GM12878 (cell line): ENCODE results near the gene ABHD14A. TPM values are rescaled to one million over a fixed set of nuclear protein-coding genes. Genes with fewer than 3 reads are reported as not detected.

Experiments used
- ATAC-seq: fragments of 200-7000 bp; cut with Tn5 transposase; 3 replicates; pipeline ENCODE4 v1.9.1; 2020; ENCODE audit warnings: mild to moderate bottlenecking, moderate library complexity
- BruUV-seq: library from RNA; stranded (reverse); fragments of 400-500 nt; replicated peaks from 2 replicates; lab custom pipeline; 2021; lab: Mats Ljungman, UMichigan
- CTCF ChIA-PET: fragments of 300-600 bp; sonication (Branson Sonifier 250); formaldehyde crosslinking; extraction: SDS; loops from one replicate; lab custom pipeline; 2021; ENCODE audit warnings: inconsistent platforms; lab: Yijun Ruan, JAX
- POLR2A ChIA-PET: fragments of 350-600 bp; formaldehyde crosslinking; extraction: SDS; loops from one replicate; lab custom pipeline; 2021; ENCODE audit warnings: inconsistent platforms; lab: Charles Lee
- RAD21 ChIA-PET: fragments of 300-600 bp; sonication (Branson Sonifier 250); formaldehyde crosslinking; loops from one replicate; lab custom pipeline; 2023; ENCODE audit warnings: antibody characterized with exemption; ENCODE audit not compliant: unreplicated experiment; lab: Charles Lee
- SMC1A ChIA-PET: fragments of 300-600 bp; sonication (Branson Sonifier 250); formaldehyde crosslinking; loops from one replicate; lab custom pipeline; 2023; ENCODE audit not compliant: unreplicated experiment, uncharacterized antibody; lab: Charles Lee
- DNase-seq: peaks from one replicate; pipeline ENCODE4 v3.0.0-alpha.2; 2011; ENCODE audit warnings: low read depth, low spot score
- FAIRE-seq: peaks from 3 replicates; lab custom pipeline; 2011; peaks lifted over from hg19 to GRCh38; lab: Jason Lieb, UNC
- H2AFZ ChIP-seq: 2 replicates; pipeline ENCODE4 v1.6.0; 2011; ENCODE audit warnings: low read depth, low read length, control low read depth; ENCODE audit not compliant: control insufficient read depth
- H3K27ac ChIP-seq: 2 replicates; pipeline ENCODE4 v1.5.1; 2011; ENCODE audit warnings: control low read depth; ENCODE audit not compliant: control insufficient read depth, insufficient read depth
- H3K27me3 ChIP-seq, 2 experiments: replicated peaks in 1 of 2; 2 replicates each; pipeline versions ENCODE4 v1.6.0 to v1.6.1; 2011; ENCODE audit warnings: low read length in 1 of 2; ENCODE audit not compliant: control insufficient read depth in 2 of 2, insufficient read depth in 2 of 2
- H3K36me3 ChIP-seq, 2 experiments: 2 replicates each; pipeline ENCODE4 v1.5.1; 2011; ENCODE audit warnings: low read length in 1 of 2; ENCODE audit not compliant: control insufficient read depth in 2 of 2, insufficient read depth in 2 of 2
- H3K4me1 ChIP-seq: 2 replicates; pipeline ENCODE4 v1.6.1; 2011; ENCODE audit warnings: mild to moderate bottlenecking, low read length, moderate library complexity, mixed read lengths; ENCODE audit not compliant: control insufficient read depth, insufficient read depth
- H3K4me2 ChIP-seq: 2 replicates; pipeline ENCODE4 v1.6.0; 2011; ENCODE audit warnings: control low read depth; ENCODE audit not compliant: control insufficient read depth, insufficient read depth
- H3K4me3 ChIP-seq: fragments of 200-600 bp; sonication (generic); 2 replicates; pipeline ENCODE4 v1.5.1; 2016
- H3K79me2 ChIP-seq: 2 replicates; pipeline ENCODE4 v1.6.0; 2011; ENCODE audit warnings: low read length; ENCODE audit not compliant: control insufficient read depth, insufficient read depth
- H3K9ac ChIP-seq: 2 replicates; pipeline ENCODE4 v1.8.0; 2011; ENCODE audit warnings: low read length, control low read depth, mixed read lengths; ENCODE audit not compliant: control insufficient read depth, insufficient read depth
- H3K9me3 ChIP-seq: replicated peaks from 3 replicates; pipeline ENCODE4 v1.5.1; 2011; ENCODE audit warnings: mild to moderate bottlenecking, low read length; ENCODE audit not compliant: control insufficient read depth, insufficient read depth
- H4K20me1 ChIP-seq: 2 replicates; pipeline ENCODE4 v1.6.0; 2011; ENCODE audit not compliant: control insufficient read depth, insufficient read depth
- CEBPB ChIP-seq, 2 experiments: fragments of 150-350 bp in 1 of 2; IDR thresholded peaks; 2 replicates each; pipeline ENCODE4 v1.6.1; 2012 to 2014; ENCODE audit warnings: low read depth in 2 of 2, low read length in 2 of 2, borderline replicate concordance in 1 of 2, inconsistent platforms in 1 of 2
- CHD2 ChIP-seq: IDR thresholded peaks from 2 replicates; pipeline ENCODE4 v1.6.1; 2011; ENCODE audit warnings: low read depth, low read length, improper control_type of control experiment, borderline replicate concordance
- E2F8 ChIP-seq: fragments of 450-650 bp; IDR thresholded peaks from 2 replicates; pipeline ENCODE4 v1.6.1; 2018; ENCODE audit warnings: mild to moderate bottlenecking, low read depth, moderate library complexity; ENCODE audit not compliant: partially characterized antibody
- E4F1 ChIP-seq: fragments of 450-650 bp; IDR thresholded peaks from 2 replicates; pipeline ENCODE4 v1.6.1; 2018; ENCODE audit warnings: borderline replicate concordance, mild to moderate bottlenecking; ENCODE audit not compliant: partially characterized antibody
- KAT2A ChIP-seq: conservative IDR thresholded peaks from 2 replicates; pipeline ENCODE4 v1.6.1; 2011; ENCODE audit warnings: low read depth, low read length; ENCODE audit not compliant: control insufficient read depth
- KLF5 ChIP-seq: fragments of 450-650 bp; IDR thresholded peaks from 2 replicates; pipeline ENCODE4 v1.6.1; 2014; ENCODE audit warnings: mild to moderate bottlenecking; ENCODE audit not compliant: partially characterized antibody
- MLLT1 ChIP-seq: fragments of 450-650 bp; IDR thresholded peaks from 2 replicates; pipeline ENCODE4 v1.6.1; 2016; ENCODE audit warnings: mild to moderate bottlenecking
- NR2C2 ChIP-seq: IDR thresholded peaks from 2 replicates; pipeline ENCODE4 v1.6.1; 2011; ENCODE audit warnings: borderline replicate concordance, low read depth; ENCODE audit not compliant: control insufficient read depth, insufficient read length
- RELB ChIP-seq: fragments of 450-650 bp; IDR thresholded peaks from 2 replicates; pipeline ENCODE4 v1.6.1; 2017; ENCODE audit warnings: low read depth, mild to moderate bottlenecking, moderate library complexity
- SIX5 ChIP-seq: IDR thresholded peaks from 2 replicates; pipeline ENCODE4 v1.6.1; 2011; ENCODE audit warnings: mild to moderate bottlenecking, low read depth, low read length, moderate library complexity; ENCODE audit not compliant: severe bottlenecking
- SREBF1 ChIP-seq: IDR thresholded peaks from 2 replicates; pipeline ENCODE4 v1.6.1; 2012; ENCODE audit warnings: mild to moderate bottlenecking, low read length
- WGBS: methylation state at CpG from one replicate; pipeline ENCODE4 v1.1.6; 2016; ENCODE audit warnings: low lambda C conversion rate; ENCODE audit not compliant: insufficient replicate concordance, insufficient coverage; ENCODE audit errors: missing lambda C conversion rate; 5-methylcytosine and 5-hydroxymethylcytosine counted together
- in situ Hi-C: fragments of 300-500 bp; cut with MboI; formaldehyde crosslinking; loops from 9 replicates; pipeline ENCODE4 v1.14.3; 2018; ENCODE audit warnings: mixed read lengths
- intact Hi-C: fragments of 100-400 bp; cut with micrococcal nuclease; formaldehyde crosslinking; loops from one replicate; pipeline ENCODE4 v1.14.2; 2022; ENCODE audit not compliant: unreplicated experiment
- polyA plus RNA-seq, 11 experiments: library from polyadenylated mRNA; depleted of rRNA in 4 of 11; unstranded in 6 of 11; stranded (reverse) in 5 of 11; fragments of >200 nt; fragmentation: Nextera tagmentation in 4 of 11; fragmentation: Illumina TruSeq in 1 of 11; extraction: Ambion mirVana in 4 of 11; extraction: Trizol in 1 of 11; gene quantifications; 1 replicate in 1 of 11; 2 replicates in 10 of 11; pipeline versions ENCODE4 v1.2.1 to v1.2.3, GENCODE V29; 2011 to 2016; ENCODE audit warnings: inconsistent platforms in 2 of 11, missing spikeins in 2 of 11, low read depth in 1 of 11
- total RNA-seq, 4 experiments: library from RNA; depleted of rRNA in 3 of 4; stranded (reverse); fragments of >200 nt in 3 of 4; fragmentation: Illumina TruSeq in 1 of 4; extraction: Trizol in 1 of 4; gene quantifications; 2 replicates each; pipeline versions ENCODE4 v1.2.1 to v1.2.3, GENCODE V29; 2013 to 2021
- TF ChIP-seq, protein P1 (sequence below): fragments of 450-650 bp; IDR thresholded peaks from 2 replicates; pipeline ENCODE4 v1.6.1; 2016; ENCODE audit warnings: mild to moderate bottlenecking

The ABHD14A gene
- total and polyA plus RNA-seq, 10 of the 15 experiments (the other 5 are each of a cell fraction or from before 2014, with no cell fraction given), result 1.2 to 27.0 (median 7.9) TPM

DNA sequence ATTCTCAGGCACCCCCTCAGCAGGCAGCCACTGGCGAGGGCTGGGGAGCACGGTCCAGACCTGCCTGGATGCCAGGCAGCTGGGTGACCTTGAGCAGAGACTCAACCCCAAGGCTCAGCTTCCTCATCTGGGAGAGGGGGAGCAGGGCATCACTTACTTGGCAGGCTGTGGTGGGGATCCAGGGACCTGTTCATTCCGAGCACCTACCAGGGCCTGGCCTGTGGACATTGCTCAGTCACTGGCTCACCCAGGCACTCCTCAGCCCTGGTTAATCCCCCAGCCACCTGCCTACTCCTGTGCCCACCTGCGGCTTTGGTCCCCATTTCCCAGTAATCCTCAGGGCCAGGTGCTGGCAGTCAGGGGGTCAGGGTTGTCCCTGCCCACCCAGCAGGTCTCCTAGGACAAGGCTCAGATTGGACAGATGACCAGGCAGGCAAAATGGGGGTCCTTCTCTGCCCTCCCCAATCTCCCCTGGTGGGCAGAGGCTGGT is 30.1 kb downstream of the ABHD14A start:
- peaks cover 12% of the 10 kb centered on the region for H3K4me1 ChIP-seq
- H4K20me1 ChIP-seq, result no peaks in the 10 kb centered on the region
- ChIA-PET POLR2A (interaction anchor here (0.7 to 1.7 kb wide), 5 partner anchors 18 to 118 kb away, joined by 4 to 6 read pairs (median 4); no protein-coding TSS in a partner anchor), RAD21 (interaction anchor here (1.1 to 8.5 kb wide), 20 partner anchors 7 to 334 kb away, joined by 3 to 165 read pairs (median 8); partner anchors contain the start of genes DUSP7, RPL29 and TLR9), CTCF (interaction anchor here (0.6 to 10.6 kb wide), 29 partner anchors 9 to 333 kb away, joined by 3 to 334 read pairs (median 7); partner anchors contain the start of genes ACY1, DUSP7, PARP3 and RRP9), SMC1A (interaction anchor here (0.8 to 7.7 kb wide), 17 partner anchors 8 to 143 kb away, joined by 3 to 179 read pairs (median 6); partner anchors contain the start of genes DUSP7 and RRP9)
- H3K79me2 ChIP-seq, result no peaks in the 10 kb centered on the region
- no peaks in the 10 kb centered on the region; a peak in 1 of 4 replicates for H3K27me3 ChIP-seq
- DNase-seq (no peak), ATAC-seq (no peak), FAIRE-seq (no peak)
- 55% methylated on average over 4 of the region's 4 CpGs for WGBS
- H2AFZ ChIP-seq, result no peak overlapping the region
- no peak overlapping the region for H3K4me3 ChIP-seq
- no peaks in the 10 kb centered on the region for H3K36me3 ChIP-seq
- H3K4me2 ChIP-seq, result no peak overlapping the region
- H3K9ac ChIP-seq, result no peak overlapping the region
- H3K9me3 ChIP-seq, result no peaks in the 10 kb centered on the region
- in situ Hi-C loops, result loop anchor here (5.0 kb wide), 1 partner anchor 137 kb away; no protein-coding TSS in a partner anchor
- no TSS peak for BruUV-seq
- intact Hi-C loops, result no loop called here
- no peak overlapping the region for H3K27ac ChIP-seq
- TF ChIP-seq, protein P1, sequence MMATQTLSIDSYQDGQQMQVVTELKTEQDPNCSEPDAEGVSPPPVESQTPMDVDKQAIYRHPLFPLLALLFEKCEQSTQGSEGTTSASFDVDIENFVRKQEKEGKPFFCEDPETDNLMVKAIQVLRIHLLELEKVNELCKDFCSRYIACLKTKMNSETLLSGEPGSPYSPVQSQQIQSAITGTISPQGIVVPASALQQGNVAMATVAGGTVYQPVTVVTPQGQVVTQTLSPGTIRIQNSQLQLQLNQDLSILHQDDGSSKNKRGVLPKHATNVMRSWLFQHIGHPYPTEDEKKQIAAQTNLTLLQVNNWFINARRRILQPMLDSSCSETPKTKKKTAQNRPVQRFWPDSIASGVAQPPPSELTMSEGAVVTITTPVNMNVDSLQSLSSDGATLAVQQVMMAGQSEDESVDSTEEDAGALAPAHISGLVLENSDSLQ, result no peak
- TF ChIP-seq KLF5, result no peak
- no peak for TF ChIP-seq SIX5
- no peak for TF ChIP-seq E2F8
- no peak for TF ChIP-seq KAT2A
- TF ChIP-seq RELB, result no peak
- no peak for TF ChIP-seq CHD2
- no peak for TF ChIP-seq MLLT1
- TF ChIP-seq E4F1, result no peak
- TF ChIP-seq SREBF1, result no peak
- no peak for TF ChIP-seq CEBPB (IDR thresholded peaks at IDR 0.05; ENCODE audit: borderline replicate concordance in 1 of 2, low read depth in 2 of 2, low read length in 2 of 2)
- TF ChIP-seq NR2C2, result no peak
